GM19328 (cell line): ENCODE results near the gene OOSP4A.

Source experiments
- ATAC-seq: cut with Tn5 transposase; IDR thresholded peaks from one replicate; pipeline ENCODE4 v1.9.1; 2021; ENCODE audit warnings: mild to moderate bottlenecking, moderate library complexity; ENCODE audit not compliant: unreplicated experiment

OOSP4A gene

GRCh38 chr11:59963733-59964132, at the start of gene OOSP4A:
OOSP4A (plus strand) TSS chr11:59964033; CDS start chr11:59964033, 0 bp downstream.
- no peak for ATAC-seq

- ATAC-seq, result no peak
Measured at GRCh38 chr11:59918480-59918879, 45.4 kb upstream of the OOSP4A start.

GRCh38 chr11:59918987-59919589, 44.7 kb upstream of the OOSP4A start:
- no peak for ATAC-seq

- no peak for ATAC-seq
Measured at GRCh38 chr11:59923813-59924212, 40.0 kb upstream of the OOSP4A start.

GRCh38 chr11:59931688-59932087, 32.1 kb upstream of the OOSP4A start:
- no peak for ATAC-seq

- ATAC-seq, result no peak
Measured at GRCh38 chr11:59938132-59938531, 25.7 kb upstream of the OOSP4A start, which contains the start of gene OOSP1. OOSP1 (plus strand) TSS chr11:59938432; CDS start chr11:59938455, 23 bp downstream.

GRCh38 chr11:59938718-59939117, 25.1 kb upstream of the OOSP4A start:
- no peak for ATAC-seq

GRCh38 chr11:59939482-59939881, 24.4 kb upstream of the OOSP4A start:
- ATAC-seq, result no peak

- ATAC-seq, result no peak
Measured at GRCh38 chr11:59941091-59941490, 22.7 kb upstream of the OOSP4A start.

GRCh38 chr11:59943997-59944714, 19.7 kb upstream of the OOSP4A start:
- ATAC-seq, result no peak

- no peak for ATAC-seq
Measured at GRCh38 chr11:59944720-59945119, 19.1 kb upstream of the OOSP4A start.

GRCh38 chr11:59953463-59954218, 10.2 kb upstream of the OOSP4A start:
- no peak for ATAC-seq

GRCh38 chr11:59954219-59954847, 9.5 kb upstream of the OOSP4A start:
- no peak for ATAC-seq

- no peak for ATAC-seq
Measured at GRCh38 chr11:59957094-59957493, 6.7 kb upstream of the OOSP4A start.

GRCh38 chr11:59960502-59961381, 3.1 kb upstream of the OOSP4A start:
- ATAC-seq, result no peak

GRCh38 chr11:59962107-59962482, 1.7 kb upstream of the OOSP4A start:
- ATAC-seq, result no peak

GRCh38 chr11:59965424-59965823, 1.6 kb downstream of the OOSP4A start:
- ATAC-seq, result no peak

- no peak for ATAC-seq
Measured at GRCh38 chr11:59966201-59966600, 2.4 kb downstream of the OOSP4A start.

- ATAC-seq, result no peak
Measured at GRCh38 chr11:59967677-59968394, 4.0 kb downstream of the OOSP4A start.

- ATAC-seq, result no peak
Measured at GRCh38 chr11:59968395-59968783, 4.6 kb downstream of the OOSP4A start.
